ENCODE measurements around the gene NAV3. TPM values are rescaled to one million over a fixed set of nuclear protein-coding genes. Genes with fewer than 3 reads are reported as not detected.

NAV3 gene
- total RNA-seq, 1 donor from 2014 or later = 1.5 TPM

- no peak for DNase-seq
- H3K27me3 ChIP-seq (ENCODE audit: low read depth) = no peaks in the 10 kb centered on the region
- no peaks in the 10 kb centered on the region for H3K36me3 ChIP-seq
- intact Hi-C loops (cut with micrococcal nuclease) = no loop called here
- peaks cover 6% of the 10 kb centered on the region for H3K9me3 ChIP-seq (replicated peaks)
- no peak overlapping the region for H3K27ac ChIP-seq (replicated peaks)
- TF ChIP-seq CTCF (IDR thresholded peaks at IDR 0.05; ENCODE audit: borderline replicate concordance) = no peak
- H3K4me1 ChIP-seq = peaks cover 9% of the 10 kb centered on the region
- no peak overlapping the region for H3K4me3 ChIP-seq
Observed at GRCh38 chr12:77788231-77789168, 42.2 kb upstream of the NAV3 start.

GRCh38 chr12:77795699-77796098 is 35.0 kb upstream of the NAV3 start:
- Histone ChIP-seq H3K4me1 (no peaks in the 10 kb centered on the region), H3K36me3 (no peaks in the 10 kb centered on the region), H3K4me3 (no peak overlapping the region), H3K9me3 (replicated peaks) (peaks cover 4% of the 10 kb centered on the region), H3K27me3 (ENCODE audit: low read depth) (no peaks in the 10 kb centered on the region), H3K27ac (replicated peaks) (no peak overlapping the region)
- intact Hi-C loops (cut with micrococcal nuclease) = no loop called here
- no peak for DNase-seq
- TF ChIP-seq CTCF (IDR thresholded peaks at IDR 0.05; ENCODE audit: borderline replicate concordance) = no peak

- no peak overlapping the region for H3K4me3 ChIP-seq
- no peak for DNase-seq
- no peaks in the 10 kb centered on the region for H3K36me3 ChIP-seq
- intact Hi-C loops (cut with micrococcal nuclease) = no loop called here
- H3K27ac ChIP-seq (replicated peaks) = no peak overlapping the region
- no peaks in the 10 kb centered on the region for H3K27me3 ChIP-seq (ENCODE audit: low read depth)
- no peak for TF ChIP-seq CTCF (IDR thresholded peaks at IDR 0.05; ENCODE audit: borderline replicate concordance)
- H3K9me3 ChIP-seq (replicated peaks) = peaks cover 4% of the 10 kb centered on the region
- no peaks in the 10 kb centered on the region for H3K4me1 ChIP-seq
Observed at GRCh38 chr12:77796775-77797174, 33.9 kb upstream of the NAV3 start.

- no peak for TF ChIP-seq CTCF (IDR thresholded peaks at IDR 0.05; ENCODE audit: borderline replicate concordance)
Observed at GRCh38 chr12:77800501-77800900, 30.2 kb upstream of the NAV3 start.

GRCh38 chr12:77808534-77808933 is 22.2 kb upstream of the NAV3 start:
- peaks cover 13% of the 10 kb centered on the region for H3K9me3 ChIP-seq (replicated peaks)
- intact Hi-C loops (cut with micrococcal nuclease) = no loop called here
- H3K27ac ChIP-seq (replicated peaks) = no peak overlapping the region
- no peaks in the 10 kb centered on the region for H3K4me1 ChIP-seq
- no peaks in the 10 kb centered on the region for H3K36me3 ChIP-seq
- no peak for DNase-seq
- H3K27me3 ChIP-seq (ENCODE audit: low read depth) = no peaks in the 10 kb centered on the region
- H3K4me3 ChIP-seq = no peak overlapping the region
- no peak for TF ChIP-seq CTCF (IDR thresholded peaks at IDR 0.05; ENCODE audit: borderline replicate concordance)

More at GRCh38 chr12:77800501-77800900, 30.2 kb upstream of the NAV3 start:
- H3K36me3 ChIP-seq = no peaks in the 10 kb centered on the region
- H3K9me3 ChIP-seq (replicated peaks) = peaks cover 21% of the 10 kb centered on the region
- intact Hi-C loops (cut with micrococcal nuclease) = no loop called here
- DNase-seq = no peak
- H3K27ac ChIP-seq (replicated peaks) = no peak overlapping the region
- no peaks in the 10 kb centered on the region for H3K27me3 ChIP-seq (ENCODE audit: low read depth)
- H3K4me3 ChIP-seq = no peak overlapping the region
- no peaks in the 10 kb centered on the region for H3K4me1 ChIP-seq

Data from left ventricle myocardium inferior (tissue), 1 donor.